HepG2 (cell line): Measurements from ENCODE around the gene PTGIR. TPM values are rescaled to one million over a fixed set of nuclear protein-coding genes. Genes with fewer than 3 reads are reported as not detected.

Source experiments
- ARHGAP35 ChIP-seq: sonication (generic); formaldehyde crosslinking; IDR thresholded peaks from 2 replicates; pipeline ENCODE4 v1.9.0; 2022; ENCODE audit warnings: mild to moderate bottlenecking, inconsistent platforms, moderate library complexity, missing genetic modification reagents, borderline replicate concordance
- ATF1 ChIP-seq: IDR thresholded peaks from 2 replicates; pipeline ENCODE4 v1.6.1; 2016; ENCODE audit warnings: mild to moderate bottlenecking, control low read depth
- BRD4 ChIP-seq: sonication (generic); formaldehyde crosslinking; IDR thresholded peaks from 2 replicates; pipeline ENCODE4 v1.4.0; 2020; ENCODE audit warnings: missing genetic modification reagents
- FOXJ3 ChIP-seq: sonication (generic); formaldehyde crosslinking; IDR thresholded peaks from 2 replicates; pipeline ENCODE4 v1.4.0; 2020; ENCODE audit warnings: missing genetic modification reagents, mild to moderate bottlenecking, borderline replicate concordance
- MBD4 ChIP-seq: IDR thresholded peaks from 2 replicates; pipeline ENCODE4 v1.6.1; 2012; ENCODE audit warnings: low read length, inconsistent platforms, borderline replicate concordance
- NFE2L1 ChIP-seq: sonication (generic); formaldehyde crosslinking; IDR thresholded peaks from 2 replicates; pipeline ENCODE4 v1.4.0; 2020; ENCODE audit warnings: missing genetic modification reagents, mild to moderate bottlenecking, borderline replicate concordance
- NR1H2 ChIP-seq: sonication (generic); formaldehyde crosslinking; IDR thresholded peaks from 2 replicates; pipeline ENCODE4 v1.8.1; 2022; ENCODE audit warnings: low read depth, missing genetic modification reagents, borderline replicate concordance
- POGZ ChIP-seq: sonication (generic); formaldehyde crosslinking; IDR thresholded peaks from 2 replicates; pipeline ENCODE4 v1.4.0; 2020; ENCODE audit warnings: mild to moderate bottlenecking, missing genetic modification reagents
- TBP ChIP-seq: sonication (generic); formaldehyde crosslinking; IDR thresholded peaks from 2 replicates; pipeline ENCODE4 v1.5.0; 2020; ENCODE audit warnings: missing genetic modification reagents
- ZBTB42 ChIP-seq: sonication (generic); formaldehyde crosslinking; IDR thresholded peaks from 2 replicates; pipeline ENCODE4 v1.5.0; 2020; ENCODE audit warnings: mild to moderate bottlenecking, missing genetic modification reagents
- ZFAT ChIP-seq: sonication (generic); formaldehyde crosslinking; conservative IDR thresholded peaks from 2 replicates; pipeline ENCODE4 v1.8.1; 2023; ENCODE audit warnings: missing genetic modification reagents, inconsistent platforms
- ZFP41 ChIP-seq: sonication (generic); formaldehyde crosslinking; IDR thresholded peaks from 2 replicates; pipeline ENCODE4 v1.4.0; 2020; ENCODE audit warnings: mild to moderate bottlenecking, missing genetic modification reagents, borderline replicate concordance
- ZHX1 ChIP-seq: sonication (generic); formaldehyde crosslinking; IDR thresholded peaks from 2 replicates; pipeline ENCODE4 v1.8.1; 2022; ENCODE audit warnings: low read depth, mild to moderate bottlenecking, missing genetic modification reagents
- ZNF17 ChIP-seq: sonication (generic); formaldehyde crosslinking; IDR thresholded peaks from 2 replicates; pipeline ENCODE4 v1.5.0; 2020; ENCODE audit warnings: mild to moderate bottlenecking, missing genetic modification reagents
- ZNF382 ChIP-seq: sonication (generic); formaldehyde crosslinking; IDR thresholded peaks from 2 replicates; pipeline ENCODE4 v1.5.0; 2020; ENCODE audit warnings: missing genetic modification reagents, mild to moderate bottlenecking, borderline replicate concordance
- ZNF510 ChIP-seq: sonication (generic); formaldehyde crosslinking; IDR thresholded peaks from 2 replicates; pipeline ENCODE4 v1.4.0; 2020; ENCODE audit warnings: low read depth, mild to moderate bottlenecking, missing genetic modification reagents
- ZNF552 ChIP-seq: sonication (generic); formaldehyde crosslinking; IDR thresholded peaks from 2 replicates; pipeline ENCODE4 v1.9.0; 2022; ENCODE audit warnings: missing genetic modification reagents, mild to moderate bottlenecking, borderline replicate concordance
- ZNF556 ChIP-seq: sonication (generic); formaldehyde crosslinking; IDR thresholded peaks from 2 replicates; pipeline ENCODE4 v1.4.0; 2020; ENCODE audit warnings: mild to moderate bottlenecking, missing genetic modification reagents, borderline replicate concordance
- ZNF569 ChIP-seq: sonication (generic); formaldehyde crosslinking; IDR thresholded peaks from 2 replicates; pipeline ENCODE4 v1.5.0; 2020; ENCODE audit warnings: mild to moderate bottlenecking, missing genetic modification reagents, moderate library complexity, borderline replicate concordance
- ZNF652 ChIP-seq: IDR thresholded peaks from 2 replicates; pipeline ENCODE4 v1.6.1; 2016; ENCODE audit warnings: low read depth, borderline replicate concordance
- ZNF776 ChIP-seq: sonication (generic); formaldehyde crosslinking; IDR thresholded peaks from 2 replicates; pipeline ENCODE4 v1.4.0; 2020; ENCODE audit warnings: mild to moderate bottlenecking, missing genetic modification reagents
- ZNF780A ChIP-seq: sonication (generic); formaldehyde crosslinking; IDR thresholded peaks from 2 replicates; pipeline ENCODE4 v1.8.0; 2022; ENCODE audit warnings: mild to moderate bottlenecking, missing genetic modification reagents, moderate library complexity
- ZNF883 ChIP-seq: sonication (generic); formaldehyde crosslinking; IDR thresholded peaks from 2 replicates; pipeline ENCODE4 v1.5.1; 2020; ENCODE audit warnings: mild to moderate bottlenecking, missing genetic modification reagents; ENCODE audit errors: not compliant biosample characterization
- polyA plus RNA-seq, 8 experiments: library from polyadenylated mRNA; depleted of rRNA in 3 of 8; stranded (reverse) in 7 of 8; unstranded in 1 of 8; fragments of >200 nt; fragmentation: Illumina TruSeq in 4 of 8; extraction: Trizol in 4 of 8; gene quantifications; 2 replicates each; pipeline versions ENCODE4 v1.2.1 to v1.2.3, GENCODE V29; 2011 to 2016; ENCODE audit warnings: low read depth in 4 of 8, missing spikeins in 1 of 8, mixed read lengths in 1 of 8; ENCODE audit not compliant: insufficient read depth in 1 of 8
- total RNA-seq, 5 experiments: library from RNA; depleted of rRNA; stranded (reverse); fragments of >200 nt; fragmentation: Illumina TruSeq; extraction: Trizol; gene quantifications; 2 replicates each; pipeline ENCODE4 v1.2.3, GENCODE V29; 2016; ENCODE audit warnings: low read depth in 1 of 5
- TF ChIP-seq, protein P1 (sequence below): IDR thresholded peaks from 2 replicates; pipeline ENCODE4 v1.6.1; 2016; ENCODE audit warnings: low read depth, control low read depth
- TF ChIP-seq, protein P2 (sequence below): IDR thresholded peaks from 2 replicates; pipeline ENCODE4 v1.6.1; 2016; ENCODE audit warnings: mild to moderate bottlenecking

Gene PTGIR
- total and polyA plus RNA-seq, 2 of the 13 experiments (the other 11 are each of a cell fraction or from before 2014, with no cell fraction given): not detected

DNA sequence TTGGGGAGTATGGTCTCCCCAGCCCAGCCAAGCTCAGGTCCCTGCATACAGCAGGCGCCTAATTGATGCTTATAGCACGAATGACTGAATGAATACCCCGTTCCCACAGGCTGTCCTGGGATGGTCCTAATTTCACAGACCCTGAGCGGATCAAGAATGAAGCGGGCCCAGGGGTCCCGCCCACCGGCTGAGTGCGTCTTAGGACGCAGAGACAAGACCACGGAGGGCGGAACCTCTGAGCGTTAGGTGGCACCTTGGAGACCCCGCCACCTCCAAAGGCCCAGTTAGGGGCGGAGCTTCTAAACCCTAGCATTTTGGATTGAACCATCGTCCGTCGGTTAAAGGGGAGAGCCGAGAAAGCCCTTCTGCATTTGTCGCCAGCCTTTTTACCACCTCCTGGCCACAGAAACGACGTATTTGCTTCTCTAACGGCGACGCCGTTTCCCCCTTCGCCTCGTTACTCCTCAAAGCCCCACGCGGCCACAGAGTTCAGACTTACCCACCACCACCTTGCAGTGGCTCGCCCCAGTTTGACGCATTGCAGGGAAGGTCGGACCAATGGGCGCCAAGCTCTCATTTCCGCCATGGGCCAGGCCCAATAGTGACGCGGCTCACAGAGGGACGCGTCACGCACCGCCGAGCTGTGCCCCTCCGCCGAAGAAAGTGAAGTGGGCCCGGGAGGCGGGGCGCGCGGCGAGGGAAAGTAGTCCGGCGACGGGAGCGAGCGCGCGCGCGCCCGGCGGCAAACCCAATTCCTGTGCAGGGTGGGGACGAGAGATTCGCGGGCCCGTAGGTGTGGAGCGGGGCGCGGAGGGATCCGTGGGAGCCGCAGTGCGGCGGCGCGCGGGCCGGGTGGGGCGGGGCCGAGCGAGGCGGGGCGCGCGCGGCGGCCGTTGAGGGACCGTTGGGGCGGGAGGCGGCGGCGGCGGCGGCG, 24.2 kb downstream of the PTGIR start (continued):
- TF ChIP-seq ZNF776 (CRISPR knock-in tag) (no peak), ZHX1 (CRISPR knock-in tag) (peak; percentile 71; the same call in 1 of the 2 replicates), MBD4 (no peak), ATF1 (CRISPR knock-in tag) (peak; percentile 86), NFE2L1 (CRISPR knock-in tag) (no peak), POGZ (CRISPR knock-in tag) (peak; percentile 92), ZNF780A (CRISPR knock-in tag) (no peak), ZNF552 (CRISPR knock-in tag) (no peak), FOXJ3 (CRISPR knock-in tag) (no peak), ZFP41 (no peak), ZBTB42 (CRISPR knock-in tag) (peak; percentile 91; the same call in 1 of the 2 replicates), TBP (CRISPR knock-in tag) (peak; percentile 85; the same call in 1 of the 2 replicates), ZNF510 (CRISPR knock-in tag) (peak; percentile 63; the same call in 1 of the 2 replicates), ZNF652 (no peak), ZNF556 (CRISPR knock-in tag) (no peak), ZFAT (no peak), BRD4 (CRISPR knock-in tag) (peak; percentile 81), ZNF569 (CRISPR knock-in tag) (no peak), ZNF883 (CRISPR knock-in tag) (no peak), ARHGAP35 (peak; percentile 37; the same call in 1 of the 2 replicates), ZNF382 (CRISPR knock-in tag) (no peak), NR1H2 (CRISPR knock-in tag) (no peak), ZNF17 (no peak)
- TF ChIP-seq, protein P1, sequence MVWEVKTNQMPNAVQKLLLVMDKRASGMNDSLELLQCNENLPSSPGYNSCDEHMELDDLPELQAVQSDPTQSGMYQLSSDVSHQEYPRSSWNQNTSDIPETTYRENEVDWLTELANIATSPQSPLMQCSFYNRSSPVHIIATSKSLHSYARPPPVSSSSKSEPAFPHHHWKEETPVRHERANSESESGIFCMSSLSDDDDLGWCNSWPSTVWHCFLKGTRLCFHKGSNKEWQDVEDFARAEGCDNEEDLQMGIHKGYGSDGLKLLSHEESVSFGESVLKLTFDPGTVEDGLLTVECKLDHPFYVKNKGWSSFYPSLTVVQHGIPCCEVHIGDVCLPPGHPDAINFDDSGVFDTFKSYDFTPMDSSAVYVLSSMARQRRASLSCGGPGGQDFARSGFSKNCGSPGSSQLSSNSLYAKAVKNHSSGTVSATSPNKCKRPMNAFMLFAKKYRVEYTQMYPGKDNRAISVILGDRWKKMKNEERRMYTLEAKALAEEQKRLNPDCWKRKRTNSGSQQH: no peak
- TF ChIP-seq, protein P2, sequence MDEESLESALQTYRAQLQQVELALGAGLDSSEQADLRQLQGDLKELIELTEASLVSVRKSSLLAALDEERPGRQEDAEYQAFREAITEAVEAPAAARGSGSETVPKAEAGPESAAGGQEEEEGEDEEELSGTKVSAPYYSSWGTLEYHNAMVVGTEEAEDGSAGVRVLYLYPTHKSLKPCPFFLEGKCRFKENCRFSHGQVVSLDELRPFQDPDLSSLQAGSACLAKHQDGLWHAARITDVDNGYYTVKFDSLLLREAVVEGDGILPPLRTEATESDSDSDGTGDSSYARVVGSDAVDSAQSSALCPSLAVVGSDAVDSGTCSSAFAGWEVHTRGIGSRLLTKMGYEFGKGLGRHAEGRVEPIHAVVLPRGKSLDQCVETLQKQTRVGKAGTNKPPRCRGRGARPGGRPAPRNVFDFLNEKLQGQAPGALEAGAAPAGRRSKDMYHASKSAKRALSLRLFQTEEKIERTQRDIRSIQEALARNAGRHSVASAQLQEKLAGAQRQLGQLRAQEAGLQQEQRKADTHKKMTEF (CRISPR knock-in tag): peak; percentile 93; the same call in 1 of the 2 replicates
